Astrocyte of the cerebellum (primary cell): ENCODE measurements around the gene USP31.

Experiments
- DNase-seq: peaks from one replicate; pipeline ENCODE4 v3.0.0-alpha.2; 2011; ENCODE audit warnings: low read depth
- H3K4me3 ChIP-seq: 2 replicates; pipeline ENCODE4 v1.5.1; 2011; ENCODE audit warnings: mild to moderate bottlenecking, low read depth, low read length, moderate library complexity
- CTCF ChIP-seq: IDR thresholded peaks from 2 replicates; pipeline ENCODE4 v1.5.1; 2012; ENCODE audit warnings: low read length, low read depth, moderate library complexity, mild to moderate bottlenecking; ENCODE audit errors: missing control alignments
- in situ Hi-C: cut with HindIII; loops from 2 replicates; pipeline ENCODE4 v1.10.0; 2017; ENCODE audit warnings: low sequenced_read_pairs

USP31 gene

GRCh38 chr16:23131436-23131835, 17.8 kb downstream of the USP31 start:
- TF ChIP-seq CTCF = no peak
- no peak for DNase-seq
- in situ Hi-C loops = no loop called here
- no peak overlapping the region for H3K4me3 ChIP-seq

GRCh38 chr16:23131036-23131435, 18.2 kb downstream of the USP31 start:
- no peak for TF ChIP-seq CTCF
- in situ Hi-C loops = no loop called here
- no peak for DNase-seq
- no peak overlapping the region for H3K4me3 ChIP-seq

GRCh38 chr16:23129686-23130085, 19.6 kb downstream of the USP31 start:
- no peak for DNase-seq
- no peak overlapping the region for H3K4me3 ChIP-seq
- TF ChIP-seq CTCF = no peak
- in situ Hi-C loops = no loop called here

GRCh38 chr16:23128056-23128455, 21.2 kb downstream of the USP31 start:
- DNase-seq = no peak
- in situ Hi-C loops = no loop called here
- H3K4me3 ChIP-seq = no peak overlapping the region
- no peak for TF ChIP-seq CTCF

- DNase-seq = no peak
- H3K4me3 ChIP-seq = no peak overlapping the region
- TF ChIP-seq CTCF = no peak
- in situ Hi-C loops = no loop called here
Observed at GRCh38 chr16:23125277-23125676, 24.0 kb downstream of the USP31 start.

- in situ Hi-C loops = no loop called here
- no peak for DNase-seq
- H3K4me3 ChIP-seq = no peak overlapping the region
- no peak for TF ChIP-seq CTCF
Observed at GRCh38 chr16:23124315-23124714, 24.9 kb downstream of the USP31 start.

GRCh38 chr16:23122144-23122543, 27.1 kb downstream of the USP31 start:
- TF ChIP-seq CTCF = no peak
- DNase-seq = no peak
- H3K4me3 ChIP-seq = no peak overlapping the region
- in situ Hi-C loops = no loop called here
